Subcutaneous adipose tissue (tissue), 4 donors: ENCODE results near the gene NPEPL1. TPM values are rescaled to one million over a fixed set of nuclear protein-coding genes. Genes with fewer than 3 reads are reported as not detected.

Experiments used
- CTCF ChIP-seq: fragments of 450-650 bp; IDR thresholded peaks from one replicate; pipeline ENCODE4 v1.5.1; 2016; ENCODE audit warnings: low read depth, mild to moderate bottlenecking, control low read depth, antibody characterized with exemption, moderate library complexity
- total RNA-seq, 4 donors: library from RNA; depleted of rRNA; stranded (reverse); fragments of >200 nt; gene quantifications; one replicate each; pipeline ENCODE4 v1.1.0, GENCODE V29; 2016

Gene NPEPL1
- total RNA-seq, 4 donors from 2014 or later: 20.7 to 53.3 (median 36.4) TPM

GRCh38 chr20:58717278-58718091 is 24.9 kb downstream of the NPEPL1 start:
- no peak for TF ChIP-seq CTCF

- no peak for TF ChIP-seq CTCF
These were observed 25.5 kb downstream of the NPEPL1 start for GRCh38 chr20:58718121-58718563.

- TF ChIP-seq CTCF: no peak
These were observed 26.1 kb downstream of the NPEPL1 start for GRCh38 chr20:58718729-58719128.

- TF ChIP-seq CTCF: no peak
These were observed 26.7 kb downstream of the NPEPL1 start for GRCh38 chr20:58719258-58719657.

GRCh38 chr20:58719971-58720371 is 27.4 kb downstream of the NPEPL1 start:
- no peak for TF ChIP-seq CTCF

- no peak for TF ChIP-seq CTCF
These were observed 28.3 kb downstream of the NPEPL1 start for GRCh38 chr20:58720890-58721289.

- no peak for TF ChIP-seq CTCF
These were observed 29.6 kb downstream of the NPEPL1 start for GRCh38 chr20:58721951-58722778.
